ENCODE results near the gene CELF4.

DNA sequence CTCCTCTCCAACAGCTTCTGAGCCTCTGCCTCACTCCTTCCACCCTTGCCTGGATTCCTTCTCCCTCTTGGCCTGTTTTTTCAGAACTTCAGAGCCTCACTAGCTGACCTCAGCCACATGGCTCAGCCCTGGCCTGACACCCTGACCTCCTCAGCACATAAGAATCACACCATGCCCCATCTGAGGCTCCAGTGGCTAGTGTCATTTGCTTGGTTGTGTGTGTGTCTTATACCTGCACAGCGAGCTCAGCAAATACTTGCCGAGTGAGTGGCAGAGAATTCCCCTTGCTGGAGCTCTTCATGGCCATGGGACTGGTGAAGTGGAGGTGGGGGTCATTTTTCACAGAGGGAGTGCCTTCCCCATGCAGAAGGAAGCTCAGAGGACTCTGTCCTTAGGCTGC, 70.2 kb downstream of the CELF4 start:
- TF ChIP-seq, protein P1, sequence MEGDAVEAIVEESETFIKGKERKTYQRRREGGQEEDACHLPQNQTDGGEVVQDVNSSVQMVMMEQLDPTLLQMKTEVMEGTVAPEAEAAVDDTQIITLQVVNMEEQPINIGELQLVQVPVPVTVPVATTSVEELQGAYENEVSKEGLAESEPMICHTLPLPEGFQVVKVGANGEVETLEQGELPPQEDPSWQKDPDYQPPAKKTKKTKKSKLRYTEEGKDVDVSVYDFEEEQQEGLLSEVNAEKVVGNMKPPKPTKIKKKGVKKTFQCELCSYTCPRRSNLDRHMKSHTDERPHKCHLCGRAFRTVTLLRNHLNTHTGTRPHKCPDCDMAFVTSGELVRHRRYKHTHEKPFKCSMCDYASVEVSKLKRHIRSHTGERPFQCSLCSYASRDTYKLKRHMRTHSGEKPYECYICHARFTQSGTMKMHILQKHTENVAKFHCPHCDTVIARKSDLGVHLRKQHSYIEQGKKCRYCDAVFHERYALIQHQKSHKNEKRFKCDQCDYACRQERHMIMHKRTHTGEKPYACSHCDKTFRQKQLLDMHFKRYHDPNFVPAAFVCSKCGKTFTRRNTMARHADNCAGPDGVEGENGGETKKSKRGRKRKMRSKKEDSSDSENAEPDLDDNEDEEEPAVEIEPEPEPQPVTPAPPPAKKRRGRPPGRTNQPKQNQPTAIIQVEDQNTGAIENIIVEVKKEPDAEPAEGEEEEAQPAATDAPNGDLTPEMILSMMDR (IDR thresholded peaks at IDR 0.05) = no peak
- TF ChIP-seq POLR2A (IDR thresholded peaks at IDR 0.05) = no peak
